Measurements from ENCODE around the gene NOXA1. TPM values are rescaled to one million over a fixed set of nuclear protein-coding genes. Genes with fewer than 3 reads are reported as not detected.
"Not testable (repeated sequence)": the region's sequence is repeated elsewhere in the genome, so short reads cannot be mapped to it uniquely, and the experiment has no call there.

Gene NOXA1
- total RNA-seq, 2 donors from 2014 or later, result 33.3 to 42.6 TPM

DNA sequence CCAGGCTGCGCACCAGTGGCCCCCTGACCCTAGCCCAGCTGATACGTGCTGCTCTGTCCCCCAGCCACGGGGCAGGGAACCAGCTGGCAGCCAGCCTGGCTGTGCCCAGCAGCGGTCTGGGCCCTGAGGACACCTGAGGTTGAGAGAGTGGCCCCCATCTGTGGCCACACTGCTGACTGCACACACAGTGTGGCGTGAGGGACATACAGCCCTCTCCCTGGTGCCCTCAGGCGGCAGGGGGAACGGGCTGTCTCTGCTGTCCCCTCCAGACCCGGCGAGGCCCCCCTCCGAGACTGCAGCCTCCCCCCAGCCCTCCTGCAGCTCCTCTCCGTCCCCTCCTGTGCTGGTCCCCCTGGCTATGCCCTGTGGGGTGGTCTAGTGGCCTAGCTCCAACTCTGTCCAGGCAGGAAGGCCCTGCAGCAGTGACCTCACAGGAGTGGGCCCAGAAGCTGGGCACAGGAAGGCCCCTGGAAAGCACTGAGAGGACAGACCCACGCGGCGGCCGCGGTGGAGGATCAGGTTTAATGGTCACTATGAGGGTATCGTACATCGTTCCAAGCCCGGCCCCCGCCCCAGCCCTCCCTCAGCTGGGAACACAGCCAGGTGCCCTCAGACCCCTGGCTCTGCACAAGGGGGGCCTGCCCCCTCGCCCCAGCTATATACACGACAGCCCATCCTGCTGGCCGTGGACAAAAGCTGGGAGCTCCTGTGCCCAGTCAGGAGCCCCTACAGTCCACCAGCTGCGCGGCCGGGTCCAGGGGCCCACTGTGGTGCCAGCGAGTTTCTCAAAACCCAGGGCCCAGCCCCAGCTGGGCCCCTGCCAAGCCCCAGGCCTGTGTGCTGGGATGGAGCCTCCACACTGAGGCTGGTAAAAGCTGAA lies 24.8 kb downstream of the NOXA1 start:
- DNase-seq (peak in 1 of 2 donors; percentile 24), ATAC-seq (no peak)
- intact Hi-C loops (cut with DNase I, micrococcal nuclease), result no loop called here

DNA sequence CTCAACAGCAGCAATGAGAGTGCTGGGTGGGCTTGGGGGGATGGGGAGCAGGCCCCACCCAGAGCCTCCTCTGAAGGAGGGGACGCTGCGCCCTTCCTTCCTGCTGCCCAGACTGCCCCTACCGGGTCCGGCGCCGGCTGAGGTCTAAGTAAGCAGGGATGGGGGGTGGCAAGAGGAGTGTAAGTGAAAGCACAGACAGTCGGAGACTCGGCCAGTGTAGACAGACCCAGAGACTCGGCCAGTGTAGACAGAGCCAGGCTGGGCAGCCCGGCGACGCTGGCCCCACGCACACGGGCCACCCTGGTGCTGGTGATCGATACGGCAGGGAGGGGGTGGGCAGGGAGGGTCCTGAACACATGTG lies 25.4 kb downstream of the NOXA1 start:
- intact Hi-C loops (cut with DNase I, micrococcal nuclease), result no loop called here
- no peak for ATAC-seq
- DNase-seq, result peak in 1 of 2 donors; percentile 22

DNA sequence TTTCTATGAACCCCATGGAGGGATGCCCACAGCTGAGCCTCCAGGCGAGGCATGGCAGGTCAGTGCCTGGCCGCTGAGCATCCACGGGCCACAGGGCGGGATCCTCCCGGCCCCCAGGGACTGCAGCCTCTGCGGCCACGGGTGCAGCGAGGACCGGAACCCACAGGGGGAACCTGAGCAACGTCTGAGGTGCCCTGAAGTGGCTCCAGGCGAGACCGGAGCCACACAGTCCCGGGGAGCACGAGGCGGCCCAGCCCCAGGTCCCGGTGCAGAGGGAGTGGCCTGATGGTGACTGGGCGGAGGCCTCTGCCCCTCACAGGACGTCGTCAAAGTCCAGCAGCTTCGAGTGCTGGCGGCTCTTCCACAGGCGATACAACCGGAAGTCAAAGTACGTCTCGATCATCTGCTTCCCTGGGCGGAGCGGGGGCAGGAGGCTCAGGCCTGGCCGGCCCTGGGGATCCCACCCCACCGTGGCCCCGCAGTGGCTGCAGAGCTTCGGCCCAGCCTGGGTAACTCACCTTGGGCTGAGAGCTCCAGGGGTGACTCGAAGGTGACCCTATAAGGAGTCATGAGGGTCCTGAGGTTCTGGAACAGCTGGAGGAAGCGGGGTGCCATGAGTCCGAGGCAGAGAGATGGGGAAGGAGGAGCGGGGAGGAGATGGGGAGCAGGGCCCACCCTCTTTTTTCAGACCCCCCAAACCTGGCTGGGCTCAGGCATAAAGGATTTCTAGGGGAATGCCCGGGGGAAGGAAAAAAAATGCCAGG lies 26.1 kb downstream of the NOXA1 start:
- peak in 1 of 2 donors; percentile 21 for DNase-seq
- ATAC-seq, result no peak
- intact Hi-C loops (cut with DNase I, micrococcal nuclease), result no loop called here

DNA sequence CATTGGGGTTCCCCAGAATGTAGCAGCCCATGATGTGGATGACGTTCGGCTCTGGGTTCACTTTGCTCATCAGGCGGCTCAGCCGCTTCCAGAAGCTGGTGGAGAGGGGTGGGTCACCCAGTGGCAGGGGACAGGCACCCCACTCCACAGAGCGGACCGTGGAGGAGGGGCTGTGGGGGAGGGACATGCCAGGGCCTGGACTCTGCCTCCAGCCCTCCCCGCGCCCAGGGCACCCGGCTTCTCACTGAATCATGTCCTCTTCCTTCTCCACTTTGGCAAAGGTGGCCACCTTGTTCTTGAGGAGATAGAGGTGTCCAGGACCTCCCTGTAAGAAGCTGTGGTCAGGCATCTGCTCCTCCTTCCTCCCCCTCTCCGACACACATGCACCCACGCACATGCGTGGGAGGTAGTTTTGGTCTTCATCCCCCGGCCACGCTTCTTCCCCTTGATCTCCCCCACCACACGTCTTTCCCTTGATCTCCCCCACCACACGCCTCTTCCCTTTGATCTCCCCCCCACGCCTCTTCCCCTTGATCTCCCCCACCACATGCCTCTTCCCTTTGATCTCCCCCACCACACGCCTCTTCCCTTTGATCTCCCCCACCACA lies 26.8 kb downstream of the NOXA1 start:
- intact Hi-C loops (cut with DNase I, micrococcal nuclease), result no loop called here

DNA sequence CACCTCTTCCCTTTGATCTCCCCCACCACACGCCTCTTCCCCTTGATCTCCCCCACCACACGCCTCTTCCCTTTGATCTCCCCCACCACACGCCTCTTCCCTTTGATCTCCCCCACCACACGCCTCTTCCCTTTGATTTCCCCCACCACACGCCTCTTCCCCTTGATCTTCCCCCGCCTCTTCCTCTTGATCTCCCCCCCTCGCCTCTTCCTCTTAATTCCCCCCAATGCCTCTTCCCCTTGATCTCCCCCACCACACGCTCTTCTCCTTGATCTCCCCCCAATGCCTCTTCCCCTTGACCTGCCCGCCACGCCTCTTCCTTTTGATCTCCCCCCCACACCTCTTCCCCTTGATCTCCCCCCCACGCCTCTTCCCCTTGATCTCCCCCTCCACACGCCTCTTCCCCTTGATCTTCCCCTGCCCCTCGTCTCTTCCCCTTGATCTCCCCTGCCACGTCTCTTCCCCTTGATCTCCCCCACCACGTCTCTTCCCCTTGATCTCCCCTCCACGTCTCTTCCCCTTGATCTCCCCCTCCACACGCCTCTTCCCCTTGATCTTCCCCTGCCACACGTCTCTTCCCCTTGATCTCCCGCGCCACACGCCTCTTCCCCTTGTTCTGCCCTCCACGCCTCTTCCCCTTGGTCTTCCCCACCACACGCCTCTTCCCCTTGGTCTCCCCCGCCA lies 27.5 kb downstream of the NOXA1 start:
- intact Hi-C loops (cut with DNase I, micrococcal nuclease); ATAC-seq: not testable (repeated sequence)
- peak in 1 of 2 donors; percentile 27 for DNase-seq

More for the DNA sequence above, 26.8 kb downstream of the NOXA1 start:
- ATAC-seq (no peak), DNase-seq (peak in 1 of 2 donors; percentile 23)

DNA sequence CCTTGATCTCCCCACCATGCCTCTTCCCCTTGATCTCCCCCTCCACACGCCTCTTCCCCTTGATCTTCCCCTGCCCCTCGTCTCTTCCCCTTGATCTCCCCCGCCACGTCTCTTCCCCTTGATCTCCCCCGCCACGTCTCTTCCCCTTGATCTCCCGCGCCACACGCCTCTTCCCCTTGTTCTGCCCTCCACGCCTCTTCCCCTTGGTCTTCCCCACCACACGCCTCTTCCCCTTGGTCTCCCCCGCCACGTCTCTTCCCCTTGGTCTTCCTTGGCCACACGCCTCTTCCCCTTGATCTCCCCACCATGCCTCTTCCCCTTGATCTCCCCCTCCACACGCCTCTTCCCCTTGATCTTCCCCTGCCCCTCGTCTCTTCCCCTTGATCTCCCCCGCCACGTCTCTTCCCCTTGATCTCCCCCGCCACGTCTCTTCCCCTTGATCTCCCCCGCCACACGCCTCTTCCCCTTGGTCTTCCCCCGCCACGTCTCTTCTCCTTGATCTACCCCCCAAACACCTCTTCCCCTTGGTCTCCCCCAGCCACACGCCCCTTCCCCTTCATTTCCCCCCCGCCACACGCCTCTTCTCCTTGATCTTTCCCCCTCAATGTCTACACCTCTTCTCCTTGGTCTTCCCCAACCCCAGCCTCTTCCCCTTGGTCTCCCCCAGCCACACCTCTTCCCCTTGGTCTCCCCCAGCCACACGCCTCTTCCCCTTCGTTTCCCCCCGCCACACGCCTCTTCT lies 28.2 kb downstream of the NOXA1 start:
- intact Hi-C loops (cut with DNase I, micrococcal nuclease); ATAC-seq; DNase-seq: not testable (repeated sequence)

DNA sequence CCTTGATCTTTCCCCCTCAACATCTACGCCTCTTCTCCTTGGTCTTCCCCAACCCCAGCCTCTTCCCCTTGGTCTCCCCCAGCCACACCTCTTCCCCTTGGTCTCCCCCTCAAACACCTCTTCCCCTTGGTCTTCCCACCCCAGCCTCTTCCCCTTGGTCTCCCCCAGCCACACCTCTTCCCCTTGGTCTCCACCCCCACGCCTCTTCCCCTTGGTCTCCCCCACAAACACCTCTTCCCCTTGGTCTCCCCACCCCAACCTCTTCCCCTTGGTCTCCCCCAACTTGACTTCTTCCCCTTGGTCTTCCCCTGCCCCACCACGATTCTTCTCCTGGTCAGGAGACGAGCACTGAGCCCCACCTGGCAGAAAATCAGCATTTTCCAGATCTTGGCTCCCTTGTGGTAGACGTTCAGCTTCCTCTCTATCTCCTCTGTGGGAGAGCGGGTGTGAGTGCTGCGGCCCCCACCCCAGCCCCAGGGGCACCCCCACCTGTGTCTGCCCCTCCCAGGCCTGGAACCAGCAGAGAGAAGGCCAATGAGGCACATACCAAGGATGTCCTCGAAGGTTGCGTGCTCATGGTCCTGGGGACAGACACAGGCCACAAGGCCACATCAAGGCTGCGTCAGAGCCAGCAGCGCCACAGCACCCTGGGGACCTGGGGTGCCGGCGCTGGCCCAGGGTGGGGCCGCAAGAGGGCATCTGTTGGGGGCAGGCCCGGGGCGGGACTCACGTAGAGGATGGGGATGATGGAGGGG lies 29.0 kb downstream of the NOXA1 start:
- DNase-seq, result peak; percentile 18 to 33
- intact Hi-C loops (cut with DNase I, micrococcal nuclease), result no loop called here
- no peak for ATAC-seq

DNA sequence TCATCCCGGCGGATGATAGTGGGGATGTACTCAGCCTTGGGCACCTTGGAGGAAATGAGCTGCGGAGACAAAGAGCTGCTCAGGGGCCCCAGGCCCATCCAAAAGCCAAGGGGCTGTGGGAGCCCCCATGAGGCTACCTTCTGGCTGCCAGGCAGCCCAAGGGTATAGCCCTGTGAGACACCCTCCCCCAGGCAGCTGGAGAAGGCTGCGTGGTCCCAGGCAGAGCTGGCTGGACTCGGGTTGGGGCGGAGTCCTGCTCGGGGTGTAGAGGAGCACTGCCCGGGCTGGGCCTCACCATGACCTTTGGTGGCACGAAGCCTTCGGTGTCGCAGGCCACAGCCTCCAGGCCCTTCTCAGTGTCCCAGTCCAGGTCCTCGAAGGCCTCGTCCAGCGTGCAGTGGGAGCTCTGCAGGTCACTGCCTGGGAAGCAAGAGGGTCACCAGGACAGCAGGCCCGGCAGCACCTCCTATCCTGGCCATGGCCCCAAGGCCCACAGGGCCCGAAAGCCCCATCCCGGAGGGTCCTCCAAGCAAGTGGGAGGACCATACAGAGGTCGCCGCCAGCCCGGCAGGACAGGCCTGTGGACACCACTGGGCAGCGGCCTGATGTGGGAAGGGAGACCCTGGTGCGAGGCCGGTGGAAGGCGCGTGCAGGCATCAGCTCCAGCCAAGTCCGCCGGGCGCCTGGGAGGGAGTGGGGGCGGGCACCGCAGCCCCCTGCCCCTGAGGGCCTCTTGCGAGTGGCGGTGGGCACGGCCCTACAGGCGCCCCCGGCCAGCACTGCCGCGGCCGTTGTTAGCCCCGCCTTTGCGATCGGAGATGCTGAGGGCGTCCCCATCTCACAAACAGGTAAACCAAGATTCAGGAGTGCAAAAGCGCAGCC lies 29.8 kb downstream of the NOXA1 start:
- no peak for ATAC-seq
- DNase-seq, result peak; percentile 40 to 49
- intact Hi-C loops (cut with DNase I, micrococcal nuclease), result no loop called here

DNA sequence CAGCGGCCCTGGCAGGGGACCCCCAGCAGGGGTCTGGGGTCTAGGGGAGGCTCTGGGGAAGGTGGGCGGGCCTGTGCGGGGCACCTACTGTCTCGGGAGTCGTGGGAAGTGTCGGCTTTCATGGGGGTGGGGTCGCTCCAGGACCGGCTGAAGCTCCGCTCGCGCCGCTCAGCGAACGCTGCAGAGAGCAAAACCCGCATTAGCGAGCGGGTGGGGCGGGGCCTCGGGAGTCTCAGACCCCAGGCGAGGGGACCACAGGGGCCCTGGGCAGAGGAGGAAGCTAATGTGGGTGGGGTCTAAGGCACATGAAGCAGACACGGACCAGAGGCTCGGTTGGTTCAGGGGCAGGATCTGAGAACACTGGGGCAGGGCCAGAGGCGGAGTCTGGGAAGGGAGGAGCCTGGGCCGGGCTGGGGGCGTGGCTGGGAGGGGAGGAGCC lies 30.5 kb downstream of the NOXA1 start:
- DNase-seq, result peak; percentile 84 to 89
- peak; percentile 67 for ATAC-seq
- intact Hi-C loops (cut with DNase I, micrococcal nuclease), result no loop called here

DNA sequence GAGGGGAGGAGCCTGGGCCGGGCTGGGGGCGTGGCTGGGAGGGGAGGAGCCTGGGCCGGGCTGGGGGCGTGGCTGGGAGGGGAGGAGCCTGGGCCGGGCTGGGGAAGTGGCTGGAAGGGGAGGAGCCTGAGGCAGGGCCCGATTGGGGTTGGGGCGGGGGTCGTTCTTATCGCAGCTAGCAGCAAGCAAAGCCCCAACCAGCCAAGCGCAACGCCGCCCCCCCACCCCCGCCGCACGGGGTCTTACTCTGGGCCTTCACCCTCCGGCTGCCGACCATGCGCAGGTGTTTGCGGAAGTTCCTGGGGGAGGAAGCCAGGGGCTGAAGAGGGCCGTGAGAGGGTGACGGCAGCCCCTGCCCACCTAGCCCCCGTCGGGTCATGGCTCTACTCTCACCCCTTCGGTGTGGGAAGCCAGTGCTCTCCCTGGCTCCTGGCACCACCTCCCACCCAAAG lies 31.0 kb downstream of the NOXA1 start:
- intact Hi-C loops (cut with DNase I, micrococcal nuclease), result no loop called here
- peak; percentile 63 for ATAC-seq
- peak; percentile 83 to 85 for DNase-seq

DNA sequence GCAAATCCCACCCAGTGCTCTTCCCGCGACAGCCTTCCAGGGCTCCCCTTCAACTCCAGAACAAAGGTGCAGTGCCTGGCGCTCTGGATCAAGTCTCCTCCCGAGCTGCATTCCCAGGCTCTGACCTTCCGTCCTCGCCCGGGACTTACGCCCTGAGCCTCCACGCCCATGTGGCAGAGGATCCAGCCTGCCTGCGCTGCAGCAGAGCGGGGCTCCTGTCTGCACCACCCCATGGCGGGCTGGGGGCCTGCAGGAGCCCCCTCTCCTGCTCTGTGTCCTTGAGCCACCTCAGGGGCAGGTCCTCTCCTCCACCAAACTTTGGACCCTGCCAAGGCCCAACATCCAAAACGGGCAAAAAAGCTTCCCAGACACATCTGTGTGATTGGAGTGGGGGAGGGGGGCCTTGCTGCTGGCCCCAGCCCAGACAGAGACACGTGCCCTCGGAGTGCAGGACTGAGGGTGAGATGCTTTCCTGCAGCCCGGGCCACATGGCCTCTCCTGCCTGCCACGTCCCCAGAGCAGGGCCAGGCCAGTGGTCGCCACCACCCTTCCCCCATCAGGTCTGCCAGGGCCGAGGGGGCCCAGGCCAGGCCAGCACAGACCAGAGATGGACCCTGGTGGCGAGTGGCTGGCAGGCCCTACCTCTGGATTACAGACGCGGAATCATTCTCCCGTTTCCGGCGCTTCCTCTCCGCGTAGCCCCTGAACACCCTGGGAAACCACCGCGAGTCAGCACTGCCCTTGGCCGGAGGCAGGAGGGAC lies 31.6 kb downstream of the NOXA1 start:
- intact Hi-C loops (cut with DNase I, micrococcal nuclease), result no loop called here
- peak; percentile 67 for ATAC-seq
- DNase-seq, result peak; percentile 72 to 74

DNA sequence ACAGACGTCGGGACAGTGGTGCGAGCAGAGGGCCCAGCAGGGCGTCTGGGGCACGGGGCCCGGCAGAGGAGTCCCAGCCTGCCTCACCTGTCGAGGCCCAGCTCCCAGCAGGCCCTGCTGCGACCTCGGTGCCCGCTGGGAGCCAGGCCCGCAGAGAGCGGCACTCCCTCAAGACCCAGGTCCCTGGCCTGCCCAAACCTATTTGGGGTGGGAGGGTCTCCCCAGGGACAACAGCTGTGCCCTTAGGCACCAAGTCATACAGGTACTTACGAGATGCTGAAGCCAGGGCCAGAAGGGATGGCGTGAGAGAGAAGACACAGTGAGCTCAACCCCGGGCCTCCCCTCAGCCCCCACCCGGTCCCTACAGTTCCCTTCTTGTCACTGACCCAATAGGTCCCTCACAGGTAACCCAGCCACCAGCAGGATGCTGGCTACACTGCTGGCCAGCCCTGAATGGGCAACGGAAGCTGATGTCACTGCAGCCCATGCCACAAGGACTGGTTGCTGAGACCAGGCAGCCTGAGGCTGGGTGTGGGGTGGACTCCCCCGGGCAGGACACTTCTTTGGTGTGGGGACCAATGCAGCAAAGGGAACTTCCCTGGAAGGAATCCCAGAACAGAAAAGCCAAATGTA lies 32.3 kb downstream of the NOXA1 start:
- DNase-seq (peak in 1 of 2 donors; percentile 25), ATAC-seq (no peak)
- intact Hi-C loops (cut with DNase I, micrococcal nuclease), result no loop called here

DNA sequence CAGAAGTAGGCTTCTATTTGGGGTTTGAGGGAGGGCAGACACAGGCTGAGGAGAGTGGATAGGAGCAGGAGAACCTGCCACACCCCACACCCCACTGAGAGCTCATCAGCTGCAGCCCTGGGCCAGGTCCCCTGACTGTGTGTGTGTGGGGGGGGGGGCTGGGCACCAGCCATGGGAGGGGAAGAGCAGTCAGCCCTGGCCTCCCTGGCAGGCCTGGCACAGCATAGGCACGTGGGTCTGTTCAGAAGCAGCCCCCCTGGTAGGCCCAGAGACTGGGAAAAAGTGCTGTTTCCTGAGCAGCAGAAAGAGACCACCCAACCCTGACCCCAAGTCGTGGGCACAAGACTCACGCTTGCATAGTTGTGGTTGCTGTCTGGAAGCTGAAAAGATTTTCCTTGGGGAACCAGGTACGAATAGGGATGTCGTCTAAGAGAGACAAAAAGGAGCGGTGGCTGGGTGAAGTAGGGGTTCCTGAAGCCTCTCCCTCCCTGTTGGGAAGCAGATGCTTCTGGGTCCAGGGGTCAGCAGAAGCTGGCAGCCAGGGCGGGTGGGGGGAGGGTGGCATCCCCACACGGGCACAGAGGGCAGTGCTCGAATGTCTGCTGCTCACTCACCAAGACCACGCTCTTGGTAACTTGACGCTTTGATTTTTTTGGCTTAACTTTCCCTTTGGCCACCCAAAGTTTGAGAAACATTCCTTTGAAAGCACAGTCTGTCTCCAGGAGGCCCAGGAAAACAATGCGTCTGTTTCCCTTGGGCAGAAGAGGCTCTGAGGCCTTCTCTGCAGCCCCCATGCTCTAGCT lies 33.1 kb downstream of the NOXA1 start:
- intact Hi-C loops (cut with DNase I, micrococcal nuclease), result no loop called here
- DNase-seq (peak in 1 of 2 donors; percentile 23), ATAC-seq (no peak)

DNA sequence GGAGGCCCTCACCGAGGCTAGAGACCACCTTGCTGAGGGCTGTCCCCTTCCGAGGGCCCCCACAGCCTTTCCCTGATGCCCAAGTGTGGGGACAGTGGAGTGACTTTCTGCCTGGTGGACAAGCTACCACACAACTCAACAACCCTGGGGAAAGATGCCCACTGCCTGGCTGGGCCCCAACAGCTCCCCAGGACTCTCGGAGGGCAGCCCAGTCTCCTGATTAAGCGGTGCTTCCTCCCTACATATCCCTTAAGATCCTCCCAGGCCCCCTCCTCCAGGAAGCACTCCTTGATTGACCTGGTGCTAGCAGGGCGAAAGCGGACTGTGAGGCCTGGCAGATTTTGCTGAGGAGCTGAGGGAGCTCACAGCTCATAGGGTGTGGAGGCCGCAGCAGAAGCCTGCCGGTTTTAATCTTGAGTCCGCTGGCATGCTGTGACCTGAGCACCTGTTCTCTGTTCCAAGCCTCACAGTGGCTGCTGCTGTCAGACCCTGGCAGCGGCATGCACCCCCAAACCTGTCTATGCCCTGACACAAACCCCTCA lies 33.7 kb downstream of the NOXA1 start:
- intact Hi-C loops (cut with DNase I, micrococcal nuclease), result no loop called here
- peak in 1 of 2 donors; percentile 28 for DNase-seq
- ATAC-seq, result no peak
